Measurements from ENCODE around the gene PPP1R7. TPM values are rescaled to one million over a fixed set of nuclear protein-coding genes. Genes with fewer than 3 reads are reported as not detected.

The PPP1R7 gene
- total and polyA plus RNA-seq, 2 experiments from 2014 or later = 53.1 to 107 TPM

DNA sequence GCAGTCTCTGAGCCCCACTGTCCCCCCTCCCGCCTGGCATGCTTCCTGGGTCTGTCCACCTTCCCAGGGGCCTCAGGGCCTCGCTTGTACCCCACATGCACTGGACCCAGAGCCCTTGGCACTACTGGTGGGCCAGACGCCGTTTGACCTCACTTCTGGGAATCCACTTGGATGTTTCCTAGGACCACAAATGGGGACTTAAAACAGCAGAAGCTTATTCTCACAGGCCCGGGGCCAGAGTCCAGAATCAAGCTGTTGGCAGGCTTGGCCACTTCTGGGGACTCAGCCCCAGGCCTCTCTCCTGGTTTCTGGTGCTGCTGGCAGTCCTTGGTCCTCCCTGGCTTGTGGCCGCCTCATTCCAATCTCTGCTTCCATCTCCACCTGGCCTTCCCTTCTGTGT is 57.8 kb downstream of the PPP1R7 start:
- in situ Hi-C loops (cut with MboI) = no loop called here
- WGBS, 2 experiments (ENCODE audit: low coverage in 1 of 2, low lambda C conversion rate in 2 of 2, missing lambda C conversion rate in 2 of 2) = 20 to 26% methylated on average over 6 of the region's 6 CpGs

DNA sequence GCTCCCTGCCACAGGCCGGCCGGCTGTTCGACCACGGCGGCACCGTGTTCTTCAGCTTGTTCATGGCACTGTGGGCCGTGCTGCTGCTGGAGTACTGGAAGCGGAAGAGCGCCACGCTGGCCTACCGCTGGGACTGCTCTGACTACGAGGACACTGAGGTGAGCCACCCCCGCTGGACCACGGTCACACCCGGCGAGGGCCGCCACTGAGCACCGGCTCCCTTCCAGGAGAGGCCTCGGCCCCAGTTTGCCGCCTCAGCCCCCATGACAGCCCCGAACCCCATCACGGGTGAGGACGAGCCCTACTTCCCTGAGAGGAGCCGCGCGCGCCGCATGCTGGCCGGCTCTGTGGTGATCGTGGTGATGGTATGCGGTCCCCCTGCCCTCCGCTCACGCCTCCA is 59.0 kb downstream of the PPP1R7 start:
- Histone ChIP-seq H3K27ac (no peak overlapping the region), H2AFZ (no peak overlapping the region), H3F3A (ENCODE audit: insufficient read depth) (no peaks in the 10 kb centered on the region), H3K4me1 (ENCODE audit: insufficient read depth) (no peaks in the 10 kb centered on the region), H3K4me3 (no peak overlapping the region), H3K4me2 (ENCODE audit: unreplicated experiment) (no peak overlapping the region), H3K27me3 (replicated peaks; ENCODE audit: insufficient read depth) (peaks cover 13% of the 10 kb centered on the region), H3K79me2 (ENCODE audit: insufficient read depth) (no peaks in the 10 kb centered on the region), H3K9me3 (ENCODE audit: low read depth) (no peaks in the 10 kb centered on the region), H3K9me2 (ENCODE audit: insufficient read depth) (no peaks in the 10 kb centered on the region), H4K20me1 (ENCODE audit: insufficient read depth) (no peaks in the 10 kb centered on the region), H3K36me3 (ENCODE audit: low read depth) (no peaks in the 10 kb centered on the region), H3K9ac (no peak overlapping the region)
- 79 to 86% methylated on average over 24 to 33 of the region's 33 CpGs for whole genome bisulfite sequencing, 2 experiments (ENCODE audit: low coverage in 1 of 2, low lambda C conversion rate in 2 of 2, missing lambda C conversion rate in 2 of 2)
- in situ Hi-C loops (cut with MboI) = no loop called here
- no peak for DNase-seq
- no peak for TF ChIP-seq EZH2phosphoT487 (IDR thresholded peaks at IDR 0.05; ENCODE audit: insufficient read depth, low read depth)

More for the DNA sequence above, 57.8 kb downstream of the PPP1R7 start:
- no peak overlapping the region for H3K4me2 ChIP-seq (ENCODE audit: unreplicated experiment)
- no peak overlapping the region for H2AFZ ChIP-seq
- H3K27me3 ChIP-seq (replicated peaks; ENCODE audit: insufficient read depth) = peaks cover 4% of the 10 kb centered on the region
- no peak overlapping the region for H3K4me3 ChIP-seq
- TF ChIP-seq EZH2 (IDR thresholded peaks at IDR 0.05; ENCODE audit: insufficient read depth, poor library complexity, severe bottlenecking) = no peak
- no peak for TF ChIP-seq EZH2phosphoT487 (IDR thresholded peaks at IDR 0.05; ENCODE audit: insufficient read depth, low read depth)
- no peaks in the 10 kb centered on the region for H4K20me1 ChIP-seq (ENCODE audit: insufficient read depth)
- no peaks in the 10 kb centered on the region for H3K36me3 ChIP-seq (ENCODE audit: low read depth)
- no peak overlapping the region for H3K27ac ChIP-seq
- no peaks in the 10 kb centered on the region for H3K9me3 ChIP-seq (ENCODE audit: low read depth)
- H3K79me2 ChIP-seq (ENCODE audit: insufficient read depth) = no peaks in the 10 kb centered on the region
- DNase-seq = no peak
- no peaks in the 10 kb centered on the region for H3F3A ChIP-seq (ENCODE audit: insufficient read depth)
- no peak overlapping the region for H3K9ac ChIP-seq
- H3K9me2 ChIP-seq (ENCODE audit: insufficient read depth) = no peaks in the 10 kb centered on the region
- no peaks in the 10 kb centered on the region for H3K4me1 ChIP-seq (ENCODE audit: insufficient read depth)

- H3K4me3 ChIP-seq = no peak overlapping the region
- no peak overlapping the region for H3K27ac ChIP-seq
- H3K4me2 ChIP-seq (ENCODE audit: unreplicated experiment) = no peak overlapping the region
- no peak overlapping the region for H2AFZ ChIP-seq
- TF ChIP-seq EZH2 (IDR thresholded peaks at IDR 0.05; ENCODE audit: insufficient read depth, poor library complexity, severe bottlenecking) = no peak
- TF ChIP-seq EZH2phosphoT487 (IDR thresholded peaks at IDR 0.05; ENCODE audit: insufficient read depth, low read depth) = no peak
- no peaks in the 10 kb centered on the region for H3K36me3 ChIP-seq (ENCODE audit: low read depth)
- H4K20me1 ChIP-seq (ENCODE audit: insufficient read depth) = no peaks in the 10 kb centered on the region
- no peaks in the 10 kb centered on the region for H3K79me2 ChIP-seq (ENCODE audit: insufficient read depth)
- no peaks in the 10 kb centered on the region for H3K9me2 ChIP-seq (ENCODE audit: insufficient read depth)
- DNase-seq = no peak
- H3F3A ChIP-seq (ENCODE audit: insufficient read depth) = no peaks in the 10 kb centered on the region
- WGBS, 2 experiments (ENCODE audit: low coverage in 1 of 2, low lambda C conversion rate in 2 of 2, missing lambda C conversion rate in 2 of 2) = 53 to 68% methylated on average over 2 of the region's 2 CpGs
- peaks cover 17% of the 10 kb centered on the region for H3K27me3 ChIP-seq (replicated peaks; ENCODE audit: insufficient read depth)
- no peaks in the 10 kb centered on the region for H3K4me1 ChIP-seq (ENCODE audit: insufficient read depth)
- in situ Hi-C loops (cut with MboI) = no loop called here
- no peaks in the 10 kb centered on the region for H3K9me3 ChIP-seq (ENCODE audit: low read depth)
- H3K9ac ChIP-seq = no peak overlapping the region
Observed at GRCh38 chr2:241211276-241211675, 61.0 kb downstream of the PPP1R7 start.

GRCh38 chr2:241213041-241213440 is 62.8 kb downstream of the PPP1R7 start:
- TF ChIP-seq EZH2phosphoT487 (IDR thresholded peaks at IDR 0.05; ENCODE audit: insufficient read depth, low read depth) (no peak), EZH2 (IDR thresholded peaks at IDR 0.05; ENCODE audit: insufficient read depth, poor library complexity, severe bottlenecking) (no peak)
- H3K36me3 ChIP-seq (ENCODE audit: low read depth) = no peaks in the 10 kb centered on the region
- H3K4me2 ChIP-seq (ENCODE audit: unreplicated experiment) = no peak overlapping the region
- H3K9ac ChIP-seq = no peak overlapping the region
- 58% methylated on average over 13 of the region's 13 CpGs for WGBS, 2 experiments (ENCODE audit: low coverage in 1 of 2, low lambda C conversion rate in 2 of 2, missing lambda C conversion rate in 2 of 2)
- H3K9me2 ChIP-seq (ENCODE audit: insufficient read depth) = no peaks in the 10 kb centered on the region
- in situ Hi-C loops (cut with MboI) = no loop called here
- H3K27me3 ChIP-seq (replicated peaks; ENCODE audit: insufficient read depth) = peaks cover 17% of the 10 kb centered on the region
- no peaks in the 10 kb centered on the region for H3K79me2 ChIP-seq (ENCODE audit: insufficient read depth)
- H3K4me1 ChIP-seq (ENCODE audit: insufficient read depth) = no peaks in the 10 kb centered on the region
- no peak overlapping the region for H3K27ac ChIP-seq
- no peak for DNase-seq
- H3F3A ChIP-seq (ENCODE audit: insufficient read depth) = no peaks in the 10 kb centered on the region
- H4K20me1 ChIP-seq (ENCODE audit: insufficient read depth) = no peaks in the 10 kb centered on the region
- no peaks in the 10 kb centered on the region for H3K9me3 ChIP-seq (ENCODE audit: low read depth)
- no peak overlapping the region for H2AFZ ChIP-seq
- H3K4me3 ChIP-seq = no peak overlapping the region

DNA sequence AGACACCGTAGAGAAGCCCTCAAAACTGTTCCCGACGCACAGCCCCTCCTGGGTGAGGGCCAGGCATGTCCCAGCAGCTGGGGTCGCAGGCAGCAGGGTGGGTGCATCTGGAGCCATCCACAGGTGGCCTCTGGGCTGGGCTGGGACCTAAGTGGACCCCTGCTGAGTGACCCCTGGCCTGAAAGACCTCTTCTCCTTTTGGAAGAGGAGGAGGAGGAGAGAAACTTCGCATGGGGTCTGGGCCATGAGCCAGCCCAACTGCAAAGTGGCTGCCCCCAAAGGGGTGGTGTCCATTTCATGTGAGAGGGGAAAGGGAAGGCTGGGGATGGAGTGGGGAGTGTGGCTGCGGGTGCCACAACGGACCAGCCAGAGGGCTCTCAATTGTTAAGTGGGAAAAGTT is 63.3 kb downstream of the PPP1R7 start:
- Histone ChIP-seq H3K9ac (no peak overlapping the region), H3K9me3 (ENCODE audit: low read depth) (no peaks in the 10 kb centered on the region), H3K79me2 (ENCODE audit: insufficient read depth) (no peaks in the 10 kb centered on the region), H3K4me2 (ENCODE audit: unreplicated experiment) (no peak overlapping the region), H3K4me1 (ENCODE audit: insufficient read depth) (no peaks in the 10 kb centered on the region), H2AFZ (no peak overlapping the region), H4K20me1 (ENCODE audit: insufficient read depth) (no peaks in the 10 kb centered on the region), H3K27ac (no peak overlapping the region), H3K36me3 (ENCODE audit: low read depth) (no peaks in the 10 kb centered on the region), H3K27me3 (replicated peaks; ENCODE audit: insufficient read depth) (peaks cover 17% of the 10 kb centered on the region), H3K9me2 (ENCODE audit: insufficient read depth) (no peaks in the 10 kb centered on the region), H3K4me3 (no peak overlapping the region), H3F3A (ENCODE audit: insufficient read depth) (no peaks in the 10 kb centered on the region)
- no peak for TF ChIP-seq EZH2 (IDR thresholded peaks at IDR 0.05; ENCODE audit: insufficient read depth, poor library complexity, severe bottlenecking)
- TF ChIP-seq EZH2phosphoT487 (IDR thresholded peaks at IDR 0.05; ENCODE audit: insufficient read depth, low read depth) = no peak
- in situ Hi-C loops (cut with MboI) = no loop called here
- 54 to 59% methylated on average over 7 of the region's 7 CpGs for WGBS, 2 experiments (ENCODE audit: low coverage in 1 of 2, low lambda C conversion rate in 2 of 2, missing lambda C conversion rate in 2 of 2)
- no peak for DNase-seq

All from GM23248 (cell line).